Transverse colon (tissue), 4 donors: Measurements from ENCODE around the gene HMG20B. TPM values are rescaled to one million over a fixed set of nuclear protein-coding genes. Genes with fewer than 3 reads are reported as not detected.

Source experiments
- DNase-seq: peaks from one replicate; pipeline ENCODE4 v3.0.0-alpha.2; 2019
- H3K27ac ChIP-seq, 4 donors: fragments of 200-600 bp; sonication (generic); 2 replicates each; pipeline ENCODE4 v1.5.1; 2016 to 2018; ENCODE audit warnings: inconsistent platforms in 4 of 4
- H3K27me3 ChIP-seq: fragments of 200-600 bp; sonication (generic); 2 replicates; pipeline ENCODE4 v1.5.1; 2017; ENCODE audit warnings: inconsistent platforms
- H3K36me3 ChIP-seq, 4 donors: fragments of 200-600 bp; sonication (generic); 2 replicates each; pipeline ENCODE4 v1.5.1; 2017 to 2019; ENCODE audit warnings: inconsistent platforms in 4 of 4
- H3K4me1 ChIP-seq, 4 donors: fragments of 200-600 bp; sonication (generic); 2 replicates each; pipeline ENCODE4 v1.5.1; 2017 to 2020; ENCODE audit warnings: inconsistent platforms in 4 of 4
- H3K4me3 ChIP-seq, 4 donors: fragments of 200-600 bp; sonication (generic); 1 replicate in 1 of 4; 2 replicates in 3 of 4; pipeline versions ENCODE4 v1.5.1 to v1.6.1; 2017 to 2019; ENCODE audit warnings: inconsistent platforms in 4 of 4
- H3K9me3 ChIP-seq, 2 donors: fragments of 200-600 bp; sonication (generic); 2 replicates each; pipeline ENCODE4 v1.5.1; 2017 to 2019; ENCODE audit warnings: inconsistent platforms in 2 of 2
- EP300 ChIP-seq: sonication (generic); formaldehyde crosslinking; IDR thresholded peaks from one replicate; pipeline ENCODE4 v1.6.1; 2017; ENCODE audit warnings: antibody characterized with exemption, low read depth
- POLR2A ChIP-seq: fragments of 450-650 bp; IDR thresholded peaks from one replicate; pipeline ENCODE4 v1.6.1; 2016; ENCODE audit warnings: antibody characterized with exemption, mild to moderate bottlenecking, moderate library complexity
- POLR2AphosphoS5 ChIP-seq, 3 donors: sonication (generic); formaldehyde crosslinking; IDR thresholded peaks; one replicate each; pipeline ENCODE4 v1.6.1; 2016; ENCODE audit warnings: antibody characterized with exemption in 3 of 3
- WGBS, 2 donors: methylation state at CpG; one replicate each; pipeline ENCODE4 v1.1.5; 2018; ENCODE audit warnings: low coverage in 1 of 2; 5-methylcytosine and 5-hydroxymethylcytosine counted together
- in situ Hi-C, 4 donors: fragments of 200-750 bp; cut with MboI; loops; one replicate each; pipeline versions ENCODE4 v1.15.0 to v1.15.1; 2017; ENCODE audit warnings: low sequenced_read_pairs in 3 of 4, low pct_ligation_motif_present in 1 of 4, low pct_unique_long_range_greater_than_20kb in 1 of 4
- intact Hi-C: fragments of 100-400 bp; cut with DNase I; formaldehyde crosslinking; loops from one replicate; pipeline ENCODE4 v1.15.1; 2023; ENCODE audit warnings: low total_unique reads
- total RNA-seq, 4 donors: library from RNA; depleted of rRNA; stranded (reverse); fragments of >200 nt; gene quantifications; one replicate each; pipeline ENCODE4 v1.1.0, GENCODE V29; 2016
- TF ChIP-seq, protein P1 (sequence below), 5 experiments: fragments of 200-600 bp in 3 of 5; fragments of 450-650 bp in 2 of 5; sonication (generic) in 3 of 5; IDR thresholded peaks; 1 replicate in 2 of 5; 2 replicates in 3 of 5; pipeline ENCODE4 v1.5.1; 2016 to 2017; ENCODE audit warnings: antibody characterized with exemption in 5 of 5, inconsistent platforms in 3 of 5, mild to moderate bottlenecking in 2 of 5, moderate library complexity in 1 of 5

HMG20B gene
- total RNA-seq, 4 donors from 2014 or later: 88.9 to 555 (median 130) TPM

GRCh38 chr19:3590991-3591659 lies 18.4 kb downstream of the HMG20B start:
- WGBS, 2 donors: 87% methylated on average over 7 of the region's 8 CpGs; no CpG with 5 or more reads in 1 of the 2 donors
- TF ChIP-seq POLR2AphosphoS5 (IDR thresholded peaks at IDR 0.05): no peak
- TF ChIP-seq, protein P1, sequence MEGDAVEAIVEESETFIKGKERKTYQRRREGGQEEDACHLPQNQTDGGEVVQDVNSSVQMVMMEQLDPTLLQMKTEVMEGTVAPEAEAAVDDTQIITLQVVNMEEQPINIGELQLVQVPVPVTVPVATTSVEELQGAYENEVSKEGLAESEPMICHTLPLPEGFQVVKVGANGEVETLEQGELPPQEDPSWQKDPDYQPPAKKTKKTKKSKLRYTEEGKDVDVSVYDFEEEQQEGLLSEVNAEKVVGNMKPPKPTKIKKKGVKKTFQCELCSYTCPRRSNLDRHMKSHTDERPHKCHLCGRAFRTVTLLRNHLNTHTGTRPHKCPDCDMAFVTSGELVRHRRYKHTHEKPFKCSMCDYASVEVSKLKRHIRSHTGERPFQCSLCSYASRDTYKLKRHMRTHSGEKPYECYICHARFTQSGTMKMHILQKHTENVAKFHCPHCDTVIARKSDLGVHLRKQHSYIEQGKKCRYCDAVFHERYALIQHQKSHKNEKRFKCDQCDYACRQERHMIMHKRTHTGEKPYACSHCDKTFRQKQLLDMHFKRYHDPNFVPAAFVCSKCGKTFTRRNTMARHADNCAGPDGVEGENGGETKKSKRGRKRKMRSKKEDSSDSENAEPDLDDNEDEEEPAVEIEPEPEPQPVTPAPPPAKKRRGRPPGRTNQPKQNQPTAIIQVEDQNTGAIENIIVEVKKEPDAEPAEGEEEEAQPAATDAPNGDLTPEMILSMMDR (IDR thresholded peaks at IDR 0.05): no peak
- TF ChIP-seq EP300: no peak
- no peak for TF ChIP-seq POLR2A
- no peak overlapping the region for H3K27ac ChIP-seq
- H3K36me3 ChIP-seq: no peaks in the 10 kb centered on the region
- H3K9me3 ChIP-seq: no peaks in the 10 kb centered on the region
- no peak for DNase-seq
- H3K4me1 ChIP-seq: peaks cover 0 to 9% (median under 1%) of the 10 kb centered on the region in 4 donors
- no peak overlapping the region for H3K4me3 ChIP-seq
- intact Hi-C loops (no loop called here), in situ Hi-C loops (no loop called here)
- H3K27me3 ChIP-seq: peaks cover 18% of the 10 kb centered on the region

- Histone ChIP-seq H3K4me3 (no peak overlapping the region), H3K36me3 (no peaks in the 10 kb centered on the region), H3K9me3 (no peaks in the 10 kb centered on the region), H3K4me1 (peaks cover 0 to under 1% (median 0%) of the 10 kb centered on the region in 4 donors), H3K27ac (no peak overlapping the region), H3K27me3 (peaks cover 11% of the 10 kb centered on the region)
- DNase-seq: no peak
- WGBS, 2 donors: 83% methylated on average over 8 of the region's 9 CpGs; no CpG with 5 or more reads in 1 of the 2 donors
- intact Hi-C loops (no loop called here), in situ Hi-C loops (no loop called here)
- TF ChIP-seq POLR2A: no peak
- TF ChIP-seq, protein P1 (IDR thresholded peaks at IDR 0.05): no peak
- no peak for TF ChIP-seq POLR2AphosphoS5 (IDR thresholded peaks at IDR 0.05)
- TF ChIP-seq EP300: no peak
Measured at GRCh38 chr19:3591876-3592613, 19.3 kb downstream of the HMG20B start.

GRCh38 chr19:3593156-3593555 lies 20.4 kb downstream of the HMG20B start:
- 47% methylated on average over 11 of the region's 11 CpGs; no CpG with 5 or more reads in 1 of the 2 donors for WGBS, 2 donors
- TF ChIP-seq, protein P1 (IDR thresholded peaks at IDR 0.05): no peak
- no peak for TF ChIP-seq POLR2A
- TF ChIP-seq POLR2AphosphoS5 (IDR thresholded peaks at IDR 0.05): no peak
- TF ChIP-seq EP300: no peak

GRCh38 chr19:3595521-3596061 lies 22.8 kb downstream of the HMG20B start:
- TF ChIP-seq POLR2A (no peak), POLR2AphosphoS5 (IDR thresholded peaks at IDR 0.05) (no peak), EP300 (no peak)
- TF ChIP-seq, protein P1 (IDR thresholded peaks at IDR 0.05): no peak
- peaks cover 11% of the 10 kb centered on the region for H3K27me3 ChIP-seq
- DNase-seq: no peak
- intact Hi-C loops (no loop called here), in situ Hi-C loops (no loop called here)
- no peak overlapping the region for H3K27ac ChIP-seq
- no peak overlapping the region for H3K4me3 ChIP-seq
- no peaks in the 10 kb centered on the region for H3K4me1 ChIP-seq
- WGBS, 2 donors: 86 to 90% methylated on average over 10 to 30 of the region's 34 CpGs
- no peaks in the 10 kb centered on the region for H3K36me3 ChIP-seq
- no peaks in the 10 kb centered on the region for H3K9me3 ChIP-seq

More at GRCh38 chr19:3593156-3593555, 20.4 kb downstream of the HMG20B start:
- DNase-seq: no peak
- no peaks in the 10 kb centered on the region for H3K36me3 ChIP-seq
- in situ Hi-C loops: no loop called here
- peaks cover 11% of the 10 kb centered on the region for H3K27me3 ChIP-seq
- H3K4me3 ChIP-seq: no peak overlapping the region
- intact Hi-C loops: no loop called here
- H3K27ac ChIP-seq: no peak overlapping the region
- H3K4me1 ChIP-seq: no peaks in the 10 kb centered on the region
- no peaks in the 10 kb centered on the region for H3K9me3 ChIP-seq
